ENCODE results near the gene NR2F6.

Gene NR2F6

GRCh38 chr19:17243211-17243829 lies 2.4 kb downstream of the NR2F6 start:
- no peak for DNase-seq (ENCODE audit: low read depth, low spot score)
- H3K4me3 ChIP-seq (ENCODE audit: low read length), result no peak overlapping the region

- no peak overlapping the region for H3K4me3 ChIP-seq (ENCODE audit: low read length)
- no peak for DNase-seq (ENCODE audit: low read depth, low spot score)
Measured at GRCh38 chr19:17242431-17243208, 3.1 kb downstream of the NR2F6 start.

- DNase-seq (ENCODE audit: low read depth, low spot score), result no peak
- H3K4me3 ChIP-seq (ENCODE audit: low read length), result no peak overlapping the region
Measured at GRCh38 chr19:17240826-17241399, 4.8 kb downstream of the NR2F6 start.

- no peak for DNase-seq (ENCODE audit: low read depth, low spot score)
- no peak overlapping the region for H3K4me3 ChIP-seq (ENCODE audit: low read length)
Measured at GRCh38 chr19:17240062-17240752, 5.5 kb downstream of the NR2F6 start.

GRCh38 chr19:17237747-17238706 lies 7.7 kb downstream of the NR2F6 start:
- no peak for DNase-seq (ENCODE audit: low read depth, low spot score)
- H3K4me3 ChIP-seq (ENCODE audit: low read length), result no peak overlapping the region

GRCh38 chr19:17236811-17237543 lies 8.7 kb downstream of the NR2F6 start:
- no peak overlapping the region for H3K4me3 ChIP-seq (ENCODE audit: low read length)

GRCh38 chr19:17235971-17236777 lies 9.5 kb downstream of the NR2F6 start:
- no peak for DNase-seq (ENCODE audit: low read depth, low spot score)
- H3K4me3 ChIP-seq (ENCODE audit: low read length), result peak overlapping the region; percentile 59

More at GRCh38 chr19:17236811-17237543, 8.7 kb downstream of the NR2F6 start:
- DNase-seq (ENCODE audit: low read depth, low spot score), result no peak

- H3K4me3 ChIP-seq (ENCODE audit: low read length), result peak overlapping the region; percentile 59
- no peak for DNase-seq (ENCODE audit: low read depth, low spot score)
Measured at GRCh38 chr19:17235300-17235970, 10.3 kb downstream of the NR2F6 start.

- peak overlapping the region; percentile 59 for H3K4me3 ChIP-seq (ENCODE audit: low read length)
- peak; percentile 47 for DNase-seq (ENCODE audit: low read depth, low spot score)
Measured at GRCh38 chr19:17234911-17235299, 10.8 kb downstream of the NR2F6 start.

- H3K4me3 ChIP-seq (ENCODE audit: low read length), result no peak overlapping the region
- DNase-seq (ENCODE audit: low read depth, low spot score), result no peak
Measured at GRCh38 chr19:17232258-17232657, 13.5 kb downstream of the NR2F6 start.

- DNase-seq (ENCODE audit: low read depth, low spot score), result no peak
- no peak overlapping the region for H3K4me3 ChIP-seq (ENCODE audit: low read length)
Measured at GRCh38 chr19:17229890-17230289, 15.8 kb downstream of the NR2F6 start.

- no peak overlapping the region for H3K4me3 ChIP-seq (ENCODE audit: low read length)
- DNase-seq (ENCODE audit: low read depth, low spot score), result no peak
Measured at GRCh38 chr19:17227798-17228367, 17.8 kb downstream of the NR2F6 start.

GRCh38 chr19:17226002-17226933 lies 19.5 kb downstream of the NR2F6 start, which contains the start of gene OCEL1:
OCEL1 (plus strand) TSS chr19:17226226; CDS start chr19:17226248, 22 bp downstream.
- peak within 1 kb of the TSS; percentile 58 for H3K4me3 ChIP-seq (ENCODE audit: low read length)

GRCh38 chr19:17225053-17225452 lies 20.7 kb downstream of the NR2F6 start:
- no peak for DNase-seq (ENCODE audit: low read depth, low spot score)
- H3K4me3 ChIP-seq (ENCODE audit: low read length), result no peak overlapping the region

More at GRCh38 chr19:17226002-17226933, 19.5 kb downstream of the NR2F6 start, which contains the start of gene OCEL1:
- DNase-seq (ENCODE audit: low read depth, low spot score), result peak; percentile 96

GRCh38 chr19:17220207-17220758 lies 25.4 kb downstream of the NR2F6 start:
- H3K4me3 ChIP-seq (ENCODE audit: low read length), result no peak overlapping the region
- no peak for DNase-seq (ENCODE audit: low read depth, low spot score)

Measured in Jurkat, Clone E6-1 (cell line).